Activated T-helper 1 cell treated with anti-CD3 and anti-CD28 coated beads, Interleukin-12 subunit alpha, Interleukin-12 subunit beta, Interleukin-2, Interleukin-4 antibody, amounts not matched to agents 30 ng/mL and 10 ng/mL and 1 ng/mL, durations not matched to agents 14 hours and 24 hours and 36 hours (primary cell): ENCODE results near the gene HAPLN2. TPM values are rescaled to one million over a fixed set of nuclear protein-coding genes. Genes with fewer than 3 reads are reported as not detected.

Experiments used
- DNase-seq: peaks from one replicate; pipeline ENCODE4 v3.0.0; 2021; ENCODE audit warnings: low spot score
- H3K27ac Mint-ChIP-seq: one replicate; pipeline ENCODE4 v1.8.0; 2021; ENCODE audit warnings: mild to moderate bottlenecking, mixed read lengths
- H3K27me3 Mint-ChIP-seq: one replicate; pipeline ENCODE4 v1.8.0; 2022; ENCODE audit warnings: mild to moderate bottlenecking, moderate library complexity, mixed read lengths; ENCODE audit not compliant: insufficient read depth
- H3K36me3 Mint-ChIP-seq: one replicate; pipeline ENCODE4 v1.8.0; 2021; ENCODE audit warnings: low read depth, mixed read lengths
- H3K4me1 Mint-ChIP-seq: one replicate; pipeline ENCODE4 v1.8.0; 2021; ENCODE audit warnings: low read depth, mixed read lengths
- H3K4me3 Mint-ChIP-seq: one replicate; pipeline ENCODE4 v1.8.0; 2021; ENCODE audit warnings: mild to moderate bottlenecking, moderate library complexity, mixed read lengths
- H3K9me3 Mint-ChIP-seq: one replicate; pipeline ENCODE4 v1.8.0; 2021; ENCODE audit warnings: mixed read lengths
- intact Hi-C: fragments of 100-400 bp; cut with micrococcal nuclease; formaldehyde crosslinking; loops from one replicate; pipeline ENCODE4 v1.15.1; 2024
- total RNA-seq: library from RNA; stranded (reverse); gene quantifications from 2 replicates; pipeline ENCODE4 v1.2.3, GENCODE V29; 2022

HAPLN2 gene
- total RNA-seq, 1 donor from 2014 or later, result not detected

DNA sequence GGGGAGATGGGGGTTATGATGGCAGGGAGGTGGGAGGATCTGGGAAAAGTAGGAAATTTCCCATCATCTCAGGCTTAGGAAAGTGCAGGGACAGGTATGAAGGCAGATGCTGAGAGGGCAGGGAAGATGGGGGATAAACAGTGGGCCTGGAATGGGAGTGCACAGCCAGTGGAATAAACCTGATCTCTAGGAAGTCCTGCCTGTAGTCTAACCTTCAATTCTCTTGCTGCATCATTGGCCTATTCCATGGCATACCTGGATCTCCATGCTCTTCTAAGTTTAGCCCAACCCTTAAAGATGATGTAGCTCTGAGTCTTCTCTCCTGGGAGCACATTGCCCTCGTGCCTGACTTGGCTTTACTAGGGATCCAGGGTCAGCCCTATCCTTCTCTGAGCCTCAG, 25.4 kb downstream of the HAPLN2 start:
- Mint-ChIP-seq H3K36me3 (peaks cover 5% of the 10 kb centered on the region), H3K27me3 (peaks cover 77% of the 10 kb centered on the region), H3K9me3 (no peaks in the 10 kb centered on the region), H3K27ac (no peak overlapping the region), H3K4me3 (peak overlapping the region; percentile 16), H3K4me1 (peaks cover 42% of the 10 kb centered on the region)
- intact Hi-C loops, result loop anchor here (1.0 kb wide), 1 partner anchor 17 kb away; no protein-coding TSS in a partner anchor
- no peak for DNase-seq

DNA sequence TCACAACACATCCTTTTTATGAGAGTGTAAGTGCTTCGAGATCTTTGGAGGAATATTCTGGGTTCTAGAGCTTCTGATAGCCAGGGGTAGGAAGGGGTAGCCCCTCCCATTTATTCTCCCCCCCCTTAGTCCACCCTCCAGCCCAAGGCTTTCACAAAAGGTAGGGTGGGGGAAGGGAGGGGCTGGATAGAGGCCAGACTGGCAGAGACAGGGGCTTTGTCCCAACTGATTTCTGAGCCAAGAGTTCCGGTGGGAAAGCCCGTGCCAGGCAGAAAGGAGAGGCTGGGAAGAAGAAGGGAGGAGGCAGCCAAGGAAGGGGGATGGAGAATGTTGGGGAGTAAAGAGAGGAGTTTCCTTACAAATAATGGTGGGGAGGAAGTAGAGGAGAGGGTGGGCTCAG, 25.8 kb downstream of the HAPLN2 start:
- no peak overlapping the region for H3K27ac Mint-ChIP-seq
- H3K27me3 Mint-ChIP-seq, result peaks cover 75% of the 10 kb centered on the region
- no peaks in the 10 kb centered on the region for H3K9me3 Mint-ChIP-seq
- peaks cover 42% of the 10 kb centered on the region for H3K4me1 Mint-ChIP-seq
- peaks cover 5% of the 10 kb centered on the region for H3K36me3 Mint-ChIP-seq
- intact Hi-C loops, result no loop called here
- no peak for DNase-seq
- H3K4me3 Mint-ChIP-seq, result no peak overlapping the region

DNA sequence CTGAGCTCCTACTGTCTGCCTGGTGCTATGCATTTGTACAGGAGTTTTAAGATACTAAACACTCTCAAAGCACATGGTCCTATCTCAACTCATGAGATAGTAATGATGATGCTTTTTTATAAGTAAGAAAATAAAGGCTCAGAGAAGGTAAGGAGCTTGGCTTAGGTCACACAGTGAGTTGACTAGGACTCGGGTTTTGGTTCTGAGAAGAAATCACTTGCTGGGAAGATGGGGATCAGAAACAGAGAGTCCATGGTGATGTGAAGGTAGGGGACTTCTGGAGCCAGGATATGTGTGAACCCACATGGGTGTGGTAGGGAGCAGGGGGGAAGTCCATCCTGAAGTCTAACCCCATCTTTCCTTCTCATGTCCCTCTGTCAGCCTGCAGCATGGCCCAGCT, 26.5 kb downstream of the HAPLN2 start:
- Mint-ChIP-seq H3K27me3 (peaks cover 73% of the 10 kb centered on the region), H3K36me3 (peaks cover 5% of the 10 kb centered on the region), H3K4me1 (peaks cover 42% of the 10 kb centered on the region), H3K4me3 (no peak overlapping the region), H3K9me3 (no peaks in the 10 kb centered on the region), H3K27ac (no peak overlapping the region)
- DNase-seq, result no peak
- intact Hi-C loops, result no loop called here

DNA sequence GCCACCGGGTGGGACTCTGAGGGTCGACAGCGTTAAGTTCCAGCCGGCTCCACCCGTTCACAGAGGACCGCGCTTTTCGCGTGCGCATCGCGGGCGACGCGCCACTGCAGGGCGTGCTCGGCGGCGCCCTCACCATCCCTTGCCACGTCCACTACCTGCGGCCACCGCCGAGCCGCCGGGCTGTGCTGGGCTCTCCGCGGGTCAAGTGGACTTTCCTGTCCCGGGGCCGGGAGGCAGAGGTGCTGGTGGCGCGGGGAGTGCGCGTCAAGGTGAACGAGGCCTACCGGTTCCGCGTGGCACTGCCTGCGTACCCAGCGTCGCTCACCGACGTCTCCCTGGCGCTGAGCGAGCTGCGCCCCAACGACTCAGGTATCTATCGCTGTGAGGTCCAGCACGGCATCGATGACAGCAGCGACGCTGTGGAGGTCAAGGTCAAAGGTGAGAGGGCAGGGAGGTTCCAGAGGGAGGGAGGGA, 27.6 kb downstream of the HAPLN2 start:
- Mint-ChIP-seq H3K9me3 (no peaks in the 10 kb centered on the region), H3K27ac (no peak overlapping the region), H3K4me3 (no peak overlapping the region), H3K36me3 (peaks cover 5% of the 10 kb centered on the region), H3K4me1 (peaks cover 37% of the 10 kb centered on the region), H3K27me3 (peaks cover 64% of the 10 kb centered on the region)
- DNase-seq, result no peak
- intact Hi-C loops, result no loop called here

DNA sequence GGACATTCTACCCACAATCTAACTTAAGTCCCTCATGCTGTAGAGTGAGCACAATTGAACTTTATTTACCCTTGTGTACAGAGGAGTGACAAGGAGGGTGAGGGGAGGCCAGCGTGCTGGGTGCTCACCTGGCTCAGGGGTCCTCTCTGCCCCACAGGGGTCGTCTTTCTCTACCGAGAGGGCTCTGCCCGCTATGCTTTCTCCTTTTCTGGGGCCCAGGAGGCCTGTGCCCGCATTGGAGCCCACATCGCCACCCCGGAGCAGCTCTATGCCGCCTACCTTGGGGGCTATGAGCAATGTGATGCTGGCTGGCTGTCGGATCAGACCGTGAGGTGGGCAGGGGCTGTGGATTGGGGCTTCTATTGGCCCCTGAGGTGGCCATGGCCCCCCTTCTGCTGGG, 28.1 kb downstream of the HAPLN2 start:
- H3K9me3 Mint-ChIP-seq, result no peaks in the 10 kb centered on the region
- DNase-seq, result no peak
- no peak overlapping the region for H3K27ac Mint-ChIP-seq
- H3K4me3 Mint-ChIP-seq, result no peak overlapping the region
- H3K27me3 Mint-ChIP-seq, result peaks cover 67% of the 10 kb centered on the region
- H3K4me1 Mint-ChIP-seq, result peaks cover 35% of the 10 kb centered on the region
- peaks cover 5% of the 10 kb centered on the region for H3K36me3 Mint-ChIP-seq
- intact Hi-C loops, result no loop called here

DNA sequence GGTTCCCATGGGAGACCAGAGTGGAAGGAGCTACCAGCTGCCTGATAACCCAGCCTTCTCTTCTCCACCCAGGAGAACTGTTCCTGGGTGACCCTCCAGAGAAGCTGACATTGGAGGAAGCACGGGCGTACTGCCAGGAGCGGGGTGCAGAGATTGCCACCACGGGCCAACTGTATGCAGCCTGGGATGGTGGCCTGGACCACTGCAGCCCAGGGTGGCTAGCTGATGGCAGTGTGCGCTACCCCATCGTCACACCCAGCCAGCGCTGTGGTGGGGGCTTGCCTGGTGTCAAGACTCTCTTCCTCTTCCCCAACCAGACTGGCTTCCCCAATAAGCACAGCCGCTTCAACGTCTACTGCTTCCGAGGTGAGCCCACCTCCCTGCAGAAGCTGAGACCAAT, 29.3 kb downstream of the HAPLN2 start:
- Mint-ChIP-seq H3K27ac (no peak overlapping the region), H3K4me1 (peaks cover 24% of the 10 kb centered on the region), H3K9me3 (no peaks in the 10 kb centered on the region), H3K27me3 (peaks cover 63% of the 10 kb centered on the region), H3K36me3 (peaks cover 3% of the 10 kb centered on the region), H3K4me3 (no peak overlapping the region)
- no peak for DNase-seq
- intact Hi-C loops, result no loop called here

DNA sequence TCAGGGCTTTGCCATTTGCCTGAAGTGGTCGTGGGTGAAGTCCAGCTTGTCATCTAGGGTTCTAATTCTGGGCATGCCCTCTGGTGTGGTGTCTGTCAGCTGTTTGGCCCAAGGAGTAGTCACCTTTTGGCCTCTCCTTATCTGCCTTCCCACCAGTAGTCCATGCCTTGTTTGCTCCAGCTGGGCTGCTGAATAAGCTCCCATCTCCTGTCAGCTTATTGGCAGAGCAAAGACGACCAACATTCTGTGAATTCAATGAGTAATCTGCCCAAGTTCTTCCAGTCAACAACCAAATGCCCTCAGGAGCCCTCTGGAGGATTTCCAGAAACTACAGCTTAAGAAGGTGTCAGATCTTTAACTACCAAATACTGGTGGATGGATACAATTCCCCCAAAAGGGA, 29.7 kb downstream of the HAPLN2 start:
- Mint-ChIP-seq H3K27ac (no peak overlapping the region), H3K4me3 (no peak overlapping the region), H3K4me1 (peaks cover 20% of the 10 kb centered on the region), H3K9me3 (no peaks in the 10 kb centered on the region), H3K36me3 (peaks cover 2% of the 10 kb centered on the region), H3K27me3 (peaks cover 60% of the 10 kb centered on the region)
- no peak for DNase-seq
- intact Hi-C loops, result no loop called here

DNA sequence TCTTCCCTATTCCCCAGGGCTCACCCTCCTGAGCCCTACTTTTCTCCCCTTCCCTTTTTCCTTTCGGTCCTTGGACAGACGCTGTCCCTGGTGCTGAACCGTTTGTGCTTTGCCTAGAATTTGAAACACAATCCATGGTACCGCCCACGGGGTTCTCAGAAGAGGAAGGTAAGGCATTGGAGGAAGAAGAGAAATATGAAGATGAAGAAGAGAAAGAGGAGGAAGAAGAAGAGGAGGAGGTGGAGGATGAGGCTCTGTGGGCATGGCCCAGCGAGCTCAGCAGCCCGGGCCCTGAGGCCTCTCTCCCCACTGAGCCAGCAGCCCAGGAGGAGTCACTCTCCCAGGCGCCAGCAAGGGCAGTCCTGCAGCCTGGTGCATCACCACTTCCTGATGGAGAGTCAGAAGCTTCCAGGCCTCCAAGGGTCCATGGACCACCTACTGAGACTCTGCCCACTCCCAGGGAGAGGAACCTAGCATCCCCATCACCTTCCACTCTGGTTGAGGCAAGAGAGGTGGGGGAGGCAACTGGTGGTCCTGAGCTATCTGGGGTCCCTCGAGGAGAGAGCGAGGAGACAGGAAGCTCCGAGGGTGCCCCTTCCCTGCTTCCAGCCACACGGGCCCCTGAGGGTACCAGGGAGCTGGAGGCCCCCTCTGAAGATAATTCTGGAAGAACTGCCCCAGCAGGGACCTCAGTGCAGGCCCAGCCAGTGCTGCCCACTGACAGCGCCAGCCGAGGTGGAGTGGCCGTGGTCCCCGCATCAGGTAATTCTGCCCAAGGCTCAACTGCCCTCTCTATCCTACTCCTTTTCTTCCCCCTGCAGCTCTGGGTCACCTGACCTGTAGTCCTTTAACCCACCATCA, 33.1 kb downstream of the HAPLN2 start:
- no peaks in the 10 kb centered on the region for H3K36me3 Mint-ChIP-seq
- H3K27ac Mint-ChIP-seq, result no peak overlapping the region
- peaks cover 69% of the 10 kb centered on the region for H3K27me3 Mint-ChIP-seq
- DNase-seq, result no peak
- intact Hi-C loops, result no loop called here
- H3K4me1 Mint-ChIP-seq, result peaks cover 8% of the 10 kb centered on the region
- H3K4me3 Mint-ChIP-seq, result no peak overlapping the region
- no peaks in the 10 kb centered on the region for H3K9me3 Mint-ChIP-seq

DNA sequence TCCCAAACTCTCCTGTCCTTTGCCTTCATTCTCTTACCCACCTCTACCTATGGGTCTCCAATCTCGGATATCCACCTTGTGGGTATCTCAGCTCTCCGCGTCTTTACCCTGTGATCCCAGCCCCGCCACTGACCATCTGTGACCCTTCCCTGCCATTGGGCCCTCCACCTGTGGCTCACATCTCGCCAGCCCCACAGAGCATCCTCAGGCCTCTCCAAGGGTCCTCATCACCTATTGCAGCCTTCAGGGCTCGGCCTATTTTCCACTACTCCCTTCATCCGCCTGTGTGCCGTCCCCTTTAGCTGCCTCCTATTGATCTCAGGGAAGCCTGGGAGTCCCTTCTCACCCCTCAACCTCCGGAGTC, 33.8 kb downstream of the HAPLN2 start:
- no peak overlapping the region for H3K27ac Mint-ChIP-seq
- intact Hi-C loops, result no loop called here
- H3K27me3 Mint-ChIP-seq, result peaks cover 67% of the 10 kb centered on the region
- H3K36me3 Mint-ChIP-seq, result no peaks in the 10 kb centered on the region
- peaks cover 14% of the 10 kb centered on the region for H3K4me1 Mint-ChIP-seq
- DNase-seq, result no peak
- no peak overlapping the region for H3K4me3 Mint-ChIP-seq
- H3K9me3 Mint-ChIP-seq, result no peaks in the 10 kb centered on the region

DNA sequence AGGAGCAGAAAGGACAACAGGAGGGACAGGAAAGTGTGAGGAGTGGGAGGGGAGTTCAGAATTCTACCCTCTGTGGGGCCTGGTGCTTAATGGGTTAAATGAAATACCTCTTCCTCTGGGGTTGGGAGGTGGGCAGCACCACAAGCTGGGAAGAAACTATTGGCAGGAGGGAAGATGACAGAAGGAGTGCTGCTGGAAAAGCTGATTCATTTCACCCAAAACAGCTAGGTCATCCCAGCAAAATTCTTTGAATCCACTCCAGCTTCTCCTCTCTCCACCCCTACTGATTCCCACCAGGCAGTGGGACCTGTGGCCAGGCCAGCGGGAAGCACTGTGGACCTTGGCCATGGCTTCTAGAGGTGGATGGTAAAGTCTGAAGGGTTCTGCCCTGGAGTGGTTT, 35.5 kb downstream of the HAPLN2 start:
- Mint-ChIP-seq H3K4me1 (peaks cover 23% of the 10 kb centered on the region), H3K9me3 (no peaks in the 10 kb centered on the region), H3K27ac (no peak overlapping the region), H3K4me3 (no peak overlapping the region), H3K27me3 (peaks cover 55% of the 10 kb centered on the region), H3K36me3 (no peaks in the 10 kb centered on the region)
- intact Hi-C loops, result no loop called here
- no peak for DNase-seq

DNA sequence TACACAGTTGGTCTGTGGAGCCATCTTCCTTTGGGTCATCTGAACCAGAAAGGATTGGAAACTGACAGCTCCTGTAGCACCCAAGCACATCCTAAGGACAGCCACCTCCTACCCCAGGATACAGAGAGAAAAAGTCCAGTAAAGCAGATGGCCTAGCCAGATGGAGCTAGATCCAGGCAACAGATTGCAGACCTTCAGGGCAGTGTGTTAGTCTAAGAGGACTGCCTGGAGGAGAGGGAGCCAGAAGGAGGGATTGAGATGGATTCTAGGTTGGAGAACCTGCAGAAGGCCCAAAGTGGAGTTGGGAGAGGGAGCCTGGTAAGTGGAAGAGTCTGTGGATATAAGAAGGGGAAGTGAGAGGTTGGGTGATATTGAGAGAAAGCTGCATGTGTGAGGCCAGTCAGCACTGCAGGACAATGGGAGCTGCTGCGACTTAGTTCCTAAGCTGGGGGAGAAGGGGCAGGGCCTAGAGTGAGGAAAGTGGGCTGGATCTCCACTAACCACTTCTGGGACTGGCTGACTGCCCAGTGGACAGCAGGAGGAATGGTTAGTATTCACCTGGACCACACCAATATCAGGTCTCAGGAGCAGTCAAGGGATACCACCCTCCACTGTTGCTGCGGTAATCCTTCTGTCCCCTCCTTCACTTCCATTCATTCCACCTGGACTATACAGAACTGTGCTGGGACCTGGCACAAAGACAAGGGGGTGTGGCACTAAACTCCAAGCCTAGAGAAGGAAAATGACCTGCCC, 36.1 kb downstream of the HAPLN2 start:
- H3K9me3 Mint-ChIP-seq, result no peaks in the 10 kb centered on the region
- H3K36me3 Mint-ChIP-seq, result no peaks in the 10 kb centered on the region
- H3K27me3 Mint-ChIP-seq, result peaks cover 51% of the 10 kb centered on the region
- DNase-seq, result no peak
- H3K4me1 Mint-ChIP-seq, result peaks cover 27% of the 10 kb centered on the region
- intact Hi-C loops, result no loop called here
- no peak overlapping the region for H3K4me3 Mint-ChIP-seq
- H3K27ac Mint-ChIP-seq, result no peak overlapping the region

DNA sequence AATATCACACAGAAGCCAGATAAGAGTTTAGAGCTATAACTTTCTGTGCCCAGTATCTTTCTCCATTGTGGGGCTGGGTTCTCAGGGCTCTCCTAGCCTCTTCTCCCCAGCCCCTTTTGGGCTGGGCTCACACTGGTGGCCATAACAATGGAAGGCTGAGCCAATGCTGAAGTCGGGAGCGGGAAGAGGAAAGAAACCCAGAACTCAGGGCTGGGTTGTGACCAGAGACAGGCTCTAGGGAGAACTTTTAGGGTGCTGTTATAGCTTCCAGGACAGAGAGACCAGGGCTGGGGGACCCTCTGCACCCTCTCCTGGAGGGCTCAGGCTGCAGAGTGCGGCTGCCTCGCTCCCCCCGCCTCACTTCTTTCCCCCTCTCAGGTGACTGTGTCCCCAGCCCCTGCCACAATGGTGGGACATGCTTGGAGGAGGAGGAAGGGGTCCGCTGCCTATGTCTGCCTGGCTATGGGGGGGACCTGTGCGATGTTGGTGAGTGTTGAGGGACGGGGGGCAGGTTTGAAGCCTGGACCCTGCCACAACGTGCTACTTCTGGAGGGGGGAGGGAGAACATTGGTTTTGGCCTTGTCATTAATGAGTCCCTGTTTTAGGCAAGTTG, 36.8 kb downstream of the HAPLN2 start:
- peaks cover 49% of the 10 kb centered on the region for H3K27me3 Mint-ChIP-seq
- no peaks in the 10 kb centered on the region for H3K36me3 Mint-ChIP-seq
- no peak for DNase-seq
- no peak overlapping the region for H3K4me3 Mint-ChIP-seq
- no peak overlapping the region for H3K27ac Mint-ChIP-seq
- no peaks in the 10 kb centered on the region for H3K9me3 Mint-ChIP-seq
- intact Hi-C loops, result no loop called here
- H3K4me1 Mint-ChIP-seq, result peaks cover 30% of the 10 kb centered on the region
